Stomach (tissue), 4 donors: ENCODE measurements around the gene KLHL29.

Source experiments
- CTCF ChIP-seq, 7 experiments: fragments of 450-650 bp in 4 of 7; fragments of 200-600 bp in 3 of 7; sonication (generic) in 3 of 7; IDR thresholded peaks; one replicate each; pipeline ENCODE4 v1.5.1; 2016 to 2019; ENCODE audit warnings: antibody characterized with exemption in 7 of 7, control low read depth in 2 of 7, mild to moderate bottlenecking in 1 of 7
- POLR2AphosphoS5 ChIP-seq, 3 donors: sonication (generic); formaldehyde crosslinking; IDR thresholded peaks; one replicate each; pipeline ENCODE4 v1.6.1; 2016; ENCODE audit warnings: antibody characterized with exemption in 3 of 3

- TF ChIP-seq POLR2AphosphoS5 (IDR thresholded peaks at IDR 0.05) (no peak), CTCF (IDR thresholded peaks at IDR 0.05) (no peak)
Measured at GRCh38 chr2:23387845-23388244, 2.9 kb downstream of the KLHL29 start.
